VCaP (cell line): ENCODE data around the gene SBNO1.
A peak's percentile ranks its signal among the peaks of the same experiment; 100 is the strongest.
"Not testable (repeated sequence)": the region's sequence is repeated elsewhere in the genome, so short reads cannot be mapped to it uniquely, and the experiment has no call there.

Experiments
- H3K27ac ChIP-seq: fragments of 450-650 bp; 2 replicates; pipeline ENCODE4 v1.5.1; 2017
- TF ChIP-seq, protein P1 (sequence below): fragments of 450-650 bp; conservative IDR thresholded peaks from 2 replicates; pipeline ENCODE4 v1.5.1; 2017; ENCODE audit warnings: mild to moderate bottlenecking, moderate library complexity

Gene SBNO1

DNA sequence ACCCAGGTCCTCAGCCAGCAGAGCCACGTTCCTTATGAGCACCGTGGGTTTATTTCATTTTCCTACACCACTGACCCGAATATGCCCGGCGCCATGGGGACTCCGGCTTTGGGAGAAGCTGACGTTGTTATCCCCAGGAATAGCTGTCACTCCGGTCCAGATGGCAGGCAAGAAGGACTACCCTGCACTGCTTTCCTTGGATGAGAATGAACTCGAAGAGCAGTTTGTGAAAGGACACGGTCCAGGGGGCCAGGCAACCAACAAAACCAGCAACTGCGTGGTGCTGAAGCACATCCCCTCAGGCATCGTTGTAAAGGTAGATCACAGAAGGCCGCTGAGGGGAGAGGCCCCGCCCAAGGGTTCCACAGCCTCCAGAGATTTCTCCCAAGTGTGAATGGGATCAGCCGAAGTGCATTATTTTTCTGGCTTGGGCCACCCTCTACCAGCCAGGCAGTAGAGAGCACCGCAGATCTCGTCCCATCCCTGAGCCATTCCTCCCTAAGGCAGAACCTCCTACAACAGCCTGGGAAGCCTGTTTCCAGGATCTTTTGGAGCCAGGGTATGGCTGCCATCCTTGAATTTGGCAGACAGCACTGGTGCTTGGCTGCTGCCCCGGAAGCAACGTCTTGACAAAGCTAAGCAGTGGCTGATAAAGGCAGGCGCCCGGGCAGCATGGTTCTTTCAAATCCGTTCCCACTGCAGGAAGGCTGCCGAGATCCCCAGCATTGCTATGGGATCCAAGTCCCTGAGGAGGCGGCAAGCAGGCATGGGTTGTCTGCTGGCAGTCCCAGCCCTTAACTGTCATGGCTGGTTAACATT, 110.8 kb downstream of the SBNO1 start:
- H3K27ac ChIP-seq, result no peak overlapping the region
- TF ChIP-seq, protein P1, sequence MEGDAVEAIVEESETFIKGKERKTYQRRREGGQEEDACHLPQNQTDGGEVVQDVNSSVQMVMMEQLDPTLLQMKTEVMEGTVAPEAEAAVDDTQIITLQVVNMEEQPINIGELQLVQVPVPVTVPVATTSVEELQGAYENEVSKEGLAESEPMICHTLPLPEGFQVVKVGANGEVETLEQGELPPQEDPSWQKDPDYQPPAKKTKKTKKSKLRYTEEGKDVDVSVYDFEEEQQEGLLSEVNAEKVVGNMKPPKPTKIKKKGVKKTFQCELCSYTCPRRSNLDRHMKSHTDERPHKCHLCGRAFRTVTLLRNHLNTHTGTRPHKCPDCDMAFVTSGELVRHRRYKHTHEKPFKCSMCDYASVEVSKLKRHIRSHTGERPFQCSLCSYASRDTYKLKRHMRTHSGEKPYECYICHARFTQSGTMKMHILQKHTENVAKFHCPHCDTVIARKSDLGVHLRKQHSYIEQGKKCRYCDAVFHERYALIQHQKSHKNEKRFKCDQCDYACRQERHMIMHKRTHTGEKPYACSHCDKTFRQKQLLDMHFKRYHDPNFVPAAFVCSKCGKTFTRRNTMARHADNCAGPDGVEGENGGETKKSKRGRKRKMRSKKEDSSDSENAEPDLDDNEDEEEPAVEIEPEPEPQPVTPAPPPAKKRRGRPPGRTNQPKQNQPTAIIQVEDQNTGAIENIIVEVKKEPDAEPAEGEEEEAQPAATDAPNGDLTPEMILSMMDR, result no peak

DNA sequence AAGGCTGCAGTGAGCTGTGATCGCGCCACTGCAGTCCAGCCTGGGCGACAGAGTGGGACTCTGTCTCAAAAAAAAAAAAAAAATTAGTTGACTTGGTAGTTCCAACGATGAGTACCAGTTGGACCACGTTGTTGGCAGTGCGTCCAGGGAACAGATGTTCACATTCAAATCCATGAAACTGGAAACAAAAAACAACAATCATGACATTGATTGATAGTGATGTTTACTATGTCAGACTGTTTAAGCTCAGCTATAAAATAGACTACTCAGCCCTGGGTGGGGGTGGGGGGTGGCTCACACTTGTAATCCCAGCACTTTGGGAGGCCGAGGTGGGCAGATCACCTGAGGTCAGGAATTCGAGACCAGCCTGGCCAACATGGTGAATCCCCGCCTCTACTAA, 112.3 kb downstream of the SBNO1 start:
- not testable (repeated sequence) for H3K27ac ChIP-seq

DNA sequence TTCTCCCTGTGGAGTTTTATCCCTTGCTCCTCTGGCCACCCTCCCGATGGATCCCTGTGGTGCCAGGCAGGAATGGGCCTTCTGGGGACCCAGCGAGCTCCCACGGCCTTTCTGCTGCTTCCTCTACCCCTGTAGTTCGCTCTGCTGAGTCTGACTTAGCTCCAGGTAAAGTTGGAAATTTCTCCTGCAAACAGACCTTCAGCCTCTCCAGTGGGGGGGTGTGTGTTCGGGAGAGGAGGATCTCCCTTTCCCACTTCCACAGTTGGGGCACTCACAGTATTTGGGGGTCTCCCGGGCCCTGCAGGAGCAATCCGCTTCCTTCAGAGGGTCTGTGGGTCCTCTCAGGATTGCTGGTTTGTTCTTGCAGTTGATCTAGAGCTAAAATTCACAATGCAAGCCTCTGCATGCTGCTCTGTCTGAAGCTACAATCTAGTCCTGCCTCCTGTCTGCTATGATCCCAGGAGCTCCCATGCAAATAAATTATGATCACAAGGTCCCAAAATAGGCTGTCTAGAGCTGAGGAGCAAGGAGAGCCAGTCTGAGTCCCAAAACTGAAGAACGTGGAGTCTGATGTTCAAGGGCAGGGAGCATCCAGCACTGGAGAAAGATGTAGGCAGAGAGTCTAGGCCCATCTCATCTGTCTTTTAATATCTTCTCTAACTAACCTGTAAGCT, 113.1 kb downstream of the SBNO1 start:
- TF ChIP-seq, protein P1, result no peak
- peak overlapping the region; percentile 27; the same call in 1 of the 2 replicates for H3K27ac ChIP-seq

DNA sequence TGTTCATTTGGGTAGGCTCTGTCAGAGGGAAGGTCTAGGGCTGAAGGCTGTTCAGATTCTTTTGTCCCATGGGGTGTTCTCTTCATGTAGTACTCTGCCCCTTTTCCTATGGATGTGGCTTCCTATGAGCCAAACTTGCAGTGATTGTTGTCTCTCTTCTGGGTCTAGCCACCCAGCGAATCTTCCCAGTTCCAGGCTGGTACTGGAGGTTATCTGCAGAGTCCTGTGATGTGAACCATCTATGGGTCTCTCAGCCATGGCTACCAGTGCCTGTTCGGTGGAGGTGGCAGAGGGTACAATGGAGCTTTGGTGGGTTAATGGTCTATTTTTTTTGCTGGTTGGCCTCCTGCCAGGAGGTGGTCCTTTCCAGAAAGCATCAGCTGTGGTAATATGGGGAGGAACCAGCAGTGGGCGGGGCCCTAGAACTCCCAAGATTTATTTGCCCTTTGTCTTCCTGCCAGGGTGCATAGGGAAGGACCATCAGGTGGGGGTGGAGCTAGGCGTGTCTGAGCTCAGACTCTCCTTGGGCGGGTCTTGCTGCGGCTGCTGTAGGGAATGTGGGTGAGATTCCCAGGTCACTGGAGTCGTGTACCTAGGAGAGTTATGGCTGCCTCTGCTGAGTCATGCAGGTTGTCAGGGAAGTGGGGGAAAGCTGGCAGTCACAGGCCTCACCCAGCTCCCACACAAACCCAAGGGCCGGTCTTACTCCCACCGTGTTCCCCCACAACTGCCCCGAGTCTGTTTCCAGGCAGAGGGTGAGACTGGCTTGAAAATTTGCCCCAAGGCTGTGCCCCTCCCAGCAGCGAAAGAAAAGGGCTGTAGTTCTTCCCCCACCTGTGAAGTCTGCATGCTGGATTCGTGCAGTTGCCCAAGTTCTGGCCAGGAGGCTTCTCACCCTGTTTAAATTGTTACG, 113.9 kb downstream of the SBNO1 start:
- peak overlapping the region; percentile 27; the same call in 1 of the 2 replicates for H3K27ac ChIP-seq

DNA sequence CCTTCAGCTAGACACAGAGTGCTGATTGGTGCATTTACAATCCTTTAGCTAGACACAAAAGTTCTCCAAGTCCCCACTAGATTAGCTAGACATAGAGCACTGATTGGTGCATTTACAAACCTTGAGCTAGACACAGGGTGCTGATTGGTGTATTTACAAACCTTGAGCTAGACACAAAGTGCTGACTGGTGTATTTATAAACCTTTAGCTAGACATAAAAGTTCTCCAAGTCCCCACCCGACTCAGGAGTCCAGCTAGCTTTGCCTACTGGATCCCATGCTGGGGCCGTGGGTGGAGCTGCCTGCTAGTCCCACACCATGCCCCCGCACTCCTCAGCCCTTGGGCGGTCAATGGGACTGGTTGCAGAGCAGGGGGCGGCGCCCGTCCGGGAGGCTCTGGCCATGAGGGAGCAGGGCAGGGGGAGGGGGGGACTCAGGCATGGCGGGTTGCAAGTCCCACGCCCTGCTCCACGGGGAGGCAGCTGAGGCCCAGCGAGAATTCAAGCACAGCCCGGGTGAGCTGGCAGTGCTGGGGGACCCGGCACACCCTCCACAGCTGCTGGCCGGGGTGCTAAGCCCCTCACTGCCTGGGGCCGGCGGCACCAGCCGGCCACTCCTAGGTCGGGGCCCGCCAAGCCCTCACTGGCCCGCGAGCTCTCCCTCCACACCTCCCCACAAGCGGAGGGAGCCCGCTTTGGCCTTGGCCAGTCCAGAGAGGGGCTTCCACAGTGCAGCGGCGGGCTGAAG, 115.5 kb downstream of the SBNO1 start:
- not testable (repeated sequence) for H3K27ac ChIP-seq

More for the DNA sequence above, 113.9 kb downstream of the SBNO1 start:
- TF ChIP-seq, protein P1, result no peak

DNA sequence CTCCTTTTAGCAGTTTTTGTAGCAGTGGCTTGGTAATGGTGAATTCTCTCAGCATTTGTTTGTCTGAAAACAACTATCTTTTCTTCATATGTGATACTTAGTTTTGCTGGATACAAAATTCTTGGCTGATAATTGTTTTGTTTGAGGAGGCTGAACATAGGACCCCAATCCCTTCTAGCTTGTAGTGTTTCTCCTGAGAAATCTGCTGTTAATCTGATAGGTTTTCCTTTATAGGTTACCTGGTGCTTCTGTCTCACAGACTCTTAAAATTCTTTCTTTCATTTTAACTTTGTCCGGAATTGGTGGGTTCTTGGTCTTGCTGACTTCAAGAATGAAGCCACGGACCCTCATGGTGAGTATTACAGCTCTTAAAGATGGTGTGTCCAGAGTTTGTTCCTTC, 116.5 kb downstream of the SBNO1 start:
- not testable (repeated sequence) for H3K27ac ChIP-seq

DNA sequence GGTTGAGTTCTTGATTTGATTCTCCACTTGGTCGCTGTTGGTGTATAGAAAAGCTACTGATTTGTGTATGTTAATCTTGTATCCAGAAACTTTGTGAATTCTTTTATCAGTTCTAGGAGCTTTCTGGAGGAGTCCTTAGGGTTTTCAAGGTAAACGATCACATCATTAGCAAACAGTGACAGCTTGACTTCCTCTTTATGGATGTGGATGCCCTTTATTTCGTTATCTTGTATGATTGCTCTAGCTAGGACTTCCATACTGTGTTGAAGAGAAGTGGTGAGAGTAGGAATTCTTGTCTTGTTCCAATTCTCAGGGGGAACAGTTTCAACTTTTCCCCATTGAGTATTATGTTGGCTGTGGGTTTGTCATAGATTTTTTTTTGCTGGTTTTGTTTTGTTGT, 119.0 kb downstream of the SBNO1 start:
- H3K27ac ChIP-seq, result no peak overlapping the region
- TF ChIP-seq, protein P1, result no peak

DNA sequence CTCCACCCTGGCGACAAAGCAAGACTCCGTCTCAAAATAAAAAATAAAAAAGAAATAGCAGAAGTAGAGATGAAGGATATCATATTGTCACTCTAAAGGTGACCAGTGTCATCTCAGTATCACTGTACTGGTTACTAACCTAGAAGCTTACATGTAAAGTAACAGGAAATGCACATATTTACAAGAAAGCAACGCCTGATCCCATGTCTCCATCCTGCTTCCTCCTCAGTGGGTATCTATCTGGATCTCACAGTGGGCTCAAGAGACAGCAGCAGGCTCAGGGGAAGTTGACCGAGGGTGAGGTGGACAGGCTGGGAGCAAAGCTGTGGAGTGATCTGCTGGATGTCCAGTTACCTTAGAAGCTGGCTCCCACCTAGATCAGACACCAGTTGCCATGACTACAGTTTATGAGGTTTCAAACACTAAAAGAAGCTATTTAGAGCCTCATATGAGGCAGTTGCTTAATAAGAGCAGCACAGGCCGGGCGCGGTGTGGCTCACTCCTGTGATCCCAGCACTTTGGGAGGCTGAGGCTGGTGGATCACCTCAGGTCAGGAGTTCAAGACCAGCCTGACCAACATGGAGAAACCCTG, 120.9 kb downstream of the SBNO1 start:
- H3K27ac ChIP-seq, result no peak overlapping the region
- TF ChIP-seq, protein P1, result no peak
